ENCODE measurements around the gene HSF5. TPM values are rescaled to one million over a fixed set of nuclear protein-coding genes. Genes with fewer than 3 reads are reported as not detected.

Gene HSF5
- under 0.01 TPM in 1 of 2 replicates, not detected in the other for total RNA-seq

GRCh38 chr17:58487589-58488427 is at the start of gene HSF5:
TSS of gene HSF5 (minus strand) at chr17:58488408. CDS start at chr17:58488274, 134 bp downstream.

GRCh38 chr17:58513965-58514769 is 26.0 kb upstream of the HSF5 start, which contains the start of gene MTMR4:
TSS of gene MTMR4 (minus strand) at chr17:58514638. CDS start at chr17:58514407, 231 bp downstream.

GRCh38 chr17:58417300-58418092 is 70.7 kb downstream of the HSF5 start, which contains the start of gene RNF43:
TSS of gene RNF43 (minus strand) at chr17:58417534. CDS start at chr17:58415577, 1,957 bp downstream.

Other genes starting within 250 kb of the HSF5 start
- 0.22 TPM in 1 of 2 replicates, not detected in the other for gene LPO, start 249.8 kb downstream of the HSF5 start, total RNA-seq
- gene MPO, start 207.5 kb downstream of the HSF5 start, total RNA-seq, result not detected in 2 replicates
- under 0.01 TPM in 1 of 2 replicates, not detected in the other for gene TSPOAP1, start 159.6 kb downstream of the HSF5 start, total RNA-seq
- 39.8 and 45.8 TPM in 2 replicates for gene SUPT4H1, start 136.2 kb downstream of the HSF5 start, total RNA-seq
- not detected in 2 replicates for gene RNF43, start 70.9 kb downstream of the HSF5 start, total RNA-seq
- 59.4 and 81.8 TPM in 2 replicates for gene MTMR4, start 26.2 kb upstream of the HSF5 start, total RNA-seq
- gene TEX14, start 203.6 kb upstream of the HSF5 start, total RNA-seq, result not detected in 2 replicates
- gene RAD51C, start 204.2 kb upstream of the HSF5 start, total RNA-seq, result 13.8 and 23.8 TPM in 2 replicates

Measured in placental pericyte (primary cell).